NCI-H446 (cell line): ENCODE data around the gene PITPNM2.

ENCODE experiments used
- DNase-seq, 2 experiments: peaks; one replicate each; lab custom pipeline; 2025; lab: John Stamatoyannopoulos, UW

The PITPNM2 gene

DNA sequence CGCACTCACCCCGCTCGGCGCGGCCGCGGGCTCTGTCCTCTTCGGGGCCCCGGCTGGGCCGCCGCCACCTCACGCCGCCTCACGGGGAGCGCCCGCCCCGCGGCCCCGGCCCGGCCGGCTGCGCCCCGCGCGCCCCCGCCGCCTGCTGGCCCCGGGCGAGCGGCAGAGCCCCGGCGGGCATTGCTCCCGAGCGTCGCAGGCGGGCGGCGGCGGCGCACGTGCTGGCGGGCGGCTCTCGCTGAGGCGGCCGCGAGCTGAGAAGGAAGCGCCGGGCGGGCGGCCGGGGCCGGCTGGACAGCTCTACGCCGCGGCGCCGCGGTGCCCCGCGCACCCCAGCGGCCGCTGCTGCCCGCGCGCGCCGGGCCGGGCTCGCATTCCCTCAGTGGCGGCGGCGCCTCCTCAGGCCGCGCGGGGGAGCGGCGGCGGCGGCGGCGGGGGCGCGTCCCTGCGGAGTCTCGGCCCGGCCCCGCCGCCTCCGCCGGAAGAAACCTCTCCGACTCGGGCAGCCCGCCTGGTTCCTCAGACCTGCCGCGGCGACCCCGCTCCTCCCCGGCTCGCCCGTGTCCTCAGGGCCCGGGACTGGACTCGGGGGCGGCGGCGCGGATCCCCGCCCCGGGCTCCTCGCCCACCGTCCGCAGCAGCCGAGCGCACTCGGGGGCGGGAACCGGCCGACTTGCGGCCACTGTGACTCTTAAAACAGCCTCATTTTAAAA lies at the start of gene PITPNM2:
PITPNM2 (minus strand) TSS at position 347 of the 713 bp plus-strand sequence. CDS start 116,500 bp downstream, outside the sequence.
- DNase-seq: peak in 1 of 2 experiments; percentile 49

DNA sequence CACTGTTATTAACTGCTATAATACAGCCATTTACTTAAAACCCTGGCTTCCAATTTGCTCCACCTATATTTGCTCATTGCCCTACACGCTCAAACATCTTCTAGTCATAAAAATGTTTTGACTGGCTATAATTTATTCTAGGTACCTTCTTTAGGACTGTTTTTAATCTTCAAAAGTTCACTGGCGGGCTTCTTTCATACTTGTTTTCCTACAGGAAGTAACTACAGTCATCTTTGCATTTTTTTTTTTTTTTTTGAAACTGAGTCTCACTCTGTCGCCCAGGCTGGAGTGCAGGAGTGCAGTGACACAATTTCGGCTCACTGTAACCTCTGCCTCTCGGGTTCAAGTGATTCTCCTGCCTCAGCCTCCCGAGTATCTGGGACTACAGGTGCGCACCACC lies 49.5 kb upstream of the PITPNM2 start:
- DNase-seq: no peak

DNA sequence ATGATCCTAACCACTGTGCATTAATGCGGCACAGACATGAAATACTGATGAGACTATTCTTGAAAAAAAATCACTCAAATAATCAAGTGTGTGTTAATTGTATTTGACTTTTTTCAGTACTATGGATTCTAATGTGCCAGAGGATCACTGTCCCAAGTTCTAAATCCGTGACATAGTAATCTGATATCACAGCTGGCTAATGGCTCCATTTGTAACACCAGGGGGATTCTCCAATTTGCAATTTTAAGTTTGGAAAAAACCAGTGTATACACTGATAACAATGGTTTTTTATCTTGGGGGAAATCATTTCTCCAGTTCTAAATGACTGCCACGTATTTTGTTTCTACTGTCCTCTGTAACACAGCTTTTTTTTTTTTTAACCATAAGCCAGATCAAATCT lies 49.0 kb upstream of the PITPNM2 start:
- DNase-seq: no peak

DNA sequence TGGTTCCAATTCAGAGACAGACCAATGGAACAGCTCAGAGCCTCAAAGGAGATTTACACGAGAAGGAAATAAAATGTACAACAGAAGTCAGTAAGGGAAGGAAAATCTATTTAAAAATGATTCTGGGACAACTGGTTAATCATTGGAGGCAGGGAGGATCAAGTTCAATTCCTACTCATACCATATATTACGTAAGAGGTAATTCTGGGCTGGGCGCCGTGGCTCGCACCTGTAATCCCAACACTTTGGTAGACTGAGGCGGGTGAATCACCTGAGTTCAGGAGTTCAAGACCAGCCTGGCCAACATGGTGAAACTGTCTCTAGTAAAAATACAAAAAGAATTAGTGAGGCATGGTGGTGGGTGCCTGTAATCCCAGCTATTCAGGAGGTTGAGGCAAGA lies 36.7 kb upstream of the PITPNM2 start:
- DNase-seq: no peak

DNA sequence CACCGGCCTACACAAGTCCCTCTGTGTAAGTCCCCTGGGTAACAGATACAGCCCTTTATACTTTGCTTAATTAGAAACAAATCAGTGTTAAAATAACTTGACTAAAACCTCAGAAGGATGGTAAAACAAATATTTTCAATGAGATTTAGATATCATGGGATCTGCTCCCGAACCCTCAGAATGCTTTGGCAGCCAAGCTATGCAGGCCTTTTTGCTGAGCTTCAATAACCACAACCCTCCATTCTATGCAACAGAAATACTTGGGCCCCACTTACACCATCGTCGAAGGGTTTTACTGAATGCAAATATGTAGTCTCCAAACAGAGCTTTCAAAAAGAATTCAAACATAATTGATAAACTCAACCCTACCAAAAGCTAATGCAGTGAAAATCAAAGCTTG lies 29.3 kb upstream of the PITPNM2 start:
- DNase-seq: no peak

DNA sequence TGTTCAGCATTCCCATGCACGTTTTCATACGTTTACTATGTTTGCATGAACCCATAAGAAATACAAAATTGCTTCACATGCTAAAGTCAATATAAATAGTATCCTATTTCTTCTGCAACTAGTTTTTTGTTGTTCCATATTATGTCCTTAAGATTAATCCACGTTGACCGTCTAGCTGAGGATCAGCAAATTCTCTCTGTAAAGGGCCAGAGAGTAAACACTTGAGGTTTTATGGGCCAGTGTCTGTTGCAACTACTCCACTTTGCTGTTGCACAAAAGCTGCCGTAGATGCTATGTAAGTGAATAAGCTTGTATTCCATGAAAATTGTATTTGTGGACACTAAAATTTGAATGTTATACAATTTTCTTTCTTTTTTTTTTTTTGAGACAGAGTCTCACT lies 21.1 kb upstream of the PITPNM2 start:
- DNase-seq: no peak

DNA sequence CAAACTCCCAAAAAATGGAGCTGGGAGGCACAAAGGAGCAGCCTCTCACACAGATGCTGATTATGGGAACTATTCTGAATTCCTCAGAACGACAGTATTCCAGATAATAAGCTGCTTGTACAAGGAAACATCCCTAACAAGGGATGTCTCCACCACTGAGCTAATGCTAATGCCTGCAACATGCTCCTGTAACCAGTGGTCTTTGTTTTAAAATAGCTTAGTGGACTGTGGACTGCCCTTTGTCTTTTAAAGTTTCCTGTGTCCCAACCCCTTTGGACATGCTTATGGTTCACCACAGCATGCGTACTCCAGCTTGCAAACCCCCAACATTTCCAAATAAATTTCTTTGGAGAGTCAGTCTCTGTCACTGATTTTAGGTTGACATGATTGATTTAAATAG lies 16.4 kb upstream of the PITPNM2 start:
- no peak for DNase-seq

DNA sequence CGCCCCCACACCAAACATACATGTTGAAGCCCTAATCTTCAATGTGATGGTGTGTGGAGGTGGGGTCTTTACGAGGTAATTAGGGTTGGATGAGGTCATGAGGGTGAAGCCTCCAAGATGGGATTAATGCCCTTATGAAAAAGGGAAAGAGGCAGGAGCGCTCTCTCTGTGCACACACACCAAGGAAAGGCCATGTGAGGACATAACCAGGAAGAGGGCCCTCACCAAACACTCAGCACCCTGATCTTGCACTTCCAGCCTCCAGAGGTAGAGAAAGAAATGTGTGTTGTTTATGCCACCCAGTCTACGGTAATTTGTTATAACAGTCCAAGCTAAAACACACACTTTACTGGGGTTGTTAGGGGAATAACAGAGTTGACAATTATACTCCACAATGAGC lies 14.6 kb upstream of the PITPNM2 start:
- DNase-seq: no peak

DNA sequence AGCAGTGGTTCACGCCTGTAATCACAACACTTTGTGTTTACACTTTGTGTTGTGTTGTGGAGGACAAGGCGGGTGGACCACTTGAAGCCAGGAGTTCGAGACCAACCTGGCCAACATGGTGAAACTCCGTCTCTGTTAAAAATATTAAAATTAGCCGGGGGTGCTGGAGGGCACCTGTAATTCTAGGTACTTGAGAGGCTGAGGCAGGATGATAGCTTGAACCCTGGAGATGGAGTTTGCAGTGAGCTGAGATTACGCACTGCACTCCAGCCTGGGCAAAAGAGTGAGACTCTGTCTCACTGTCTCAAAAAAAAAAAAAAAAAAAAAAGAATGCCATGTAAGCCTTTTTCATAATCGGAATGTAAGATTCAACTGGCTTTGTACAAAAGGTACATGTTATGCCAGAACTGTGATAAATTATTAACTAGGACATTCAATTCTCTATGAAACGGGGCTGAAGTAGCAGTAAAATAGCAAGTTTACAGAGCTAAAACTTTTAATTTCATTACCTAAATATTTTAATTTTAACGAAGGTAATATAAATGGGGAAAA lies 13.9 kb upstream of the PITPNM2 start:
- no peak for DNase-seq

DNA sequence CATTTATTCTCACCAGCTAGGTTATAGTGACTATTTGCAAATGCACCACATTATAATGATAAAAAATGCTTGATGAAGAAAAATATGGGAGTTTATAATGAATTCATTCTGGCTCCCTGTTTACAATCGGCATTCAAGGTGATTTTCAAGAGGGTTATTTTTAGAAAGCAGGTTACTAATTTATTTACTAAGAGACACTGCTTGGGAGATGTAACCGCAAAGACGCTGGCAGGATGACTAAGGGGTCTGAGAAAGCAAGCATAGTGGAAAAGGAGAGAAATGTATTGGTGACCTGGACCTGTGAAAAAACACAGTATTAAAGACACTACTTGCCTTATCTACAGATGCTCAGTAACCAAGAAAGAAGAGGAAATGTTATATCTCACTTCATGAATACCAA lies 13.3 kb upstream of the PITPNM2 start:
- DNase-seq: no peak

DNA sequence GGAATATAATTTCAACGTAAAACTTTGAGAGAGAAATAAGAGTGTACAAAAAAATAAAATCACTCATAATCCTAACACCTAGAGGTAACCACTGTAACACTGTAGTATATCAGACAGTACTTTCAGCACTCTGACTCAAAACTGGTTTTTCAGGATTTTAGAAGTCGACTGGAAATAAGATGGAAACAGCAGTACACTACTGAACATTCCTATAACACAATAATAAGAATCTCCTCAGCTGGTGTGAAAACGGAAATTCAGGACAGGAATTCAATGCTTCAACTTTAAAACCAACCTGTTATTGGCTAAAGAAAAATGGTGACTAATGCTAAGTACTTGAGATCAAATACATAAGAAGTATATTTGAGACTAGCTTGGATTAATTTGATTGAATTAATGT lies 12.3 kb upstream of the PITPNM2 start:
- no peak for DNase-seq

DNA sequence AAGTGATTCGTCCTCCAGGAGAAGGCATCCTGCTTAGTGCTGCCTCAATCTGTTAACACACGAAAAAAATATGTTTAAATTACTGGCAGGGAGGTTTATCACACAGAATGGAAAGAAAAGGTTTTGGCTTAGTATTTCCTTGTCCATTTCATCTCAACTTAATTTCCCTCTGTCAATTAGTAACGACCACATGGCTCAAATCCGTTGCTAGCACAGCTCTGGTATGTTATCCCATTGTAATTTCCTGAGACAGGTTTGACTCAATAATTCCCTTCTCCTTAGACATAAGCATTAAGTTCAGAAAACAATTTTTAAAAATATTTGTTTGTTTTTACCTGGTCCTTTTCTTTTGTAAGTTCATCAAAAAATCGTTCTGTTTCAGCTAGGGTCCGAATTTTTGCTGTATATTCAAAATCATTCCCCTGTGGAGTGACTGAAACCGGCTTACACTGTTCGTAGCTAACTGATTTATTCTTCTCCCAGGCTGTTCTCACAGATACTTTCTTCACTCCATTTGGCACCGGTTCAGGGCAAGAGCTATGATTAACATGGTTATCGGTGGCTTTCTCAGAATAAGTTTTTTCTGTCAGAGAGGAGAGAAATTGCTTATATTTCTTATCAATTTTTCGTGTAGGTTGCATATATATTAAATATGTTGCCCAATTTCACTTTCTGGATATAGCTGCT lies 10.1 kb upstream of the PITPNM2 start:
- DNase-seq: no peak

DNA sequence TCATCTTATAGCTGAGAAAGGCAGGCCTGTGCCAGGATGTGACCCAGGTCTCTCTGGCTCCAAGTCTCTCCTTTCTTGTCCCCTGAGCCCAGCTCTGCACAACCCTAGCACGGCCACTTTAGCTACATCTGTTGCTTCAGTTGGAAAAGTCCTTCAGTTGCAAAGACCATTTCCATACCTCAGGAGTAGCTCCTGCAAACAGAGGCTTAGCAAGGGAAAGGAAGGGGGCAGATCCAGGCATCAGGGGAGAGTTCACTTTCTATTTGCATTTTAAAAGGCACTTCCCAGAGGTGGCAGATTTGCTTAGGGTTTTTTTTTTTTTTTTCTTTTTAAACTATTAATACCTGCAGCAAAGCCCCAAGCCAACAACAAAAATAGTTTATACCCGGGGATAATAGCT lies 3.0 kb upstream of the PITPNM2 start:
- no peak for DNase-seq

DNA sequence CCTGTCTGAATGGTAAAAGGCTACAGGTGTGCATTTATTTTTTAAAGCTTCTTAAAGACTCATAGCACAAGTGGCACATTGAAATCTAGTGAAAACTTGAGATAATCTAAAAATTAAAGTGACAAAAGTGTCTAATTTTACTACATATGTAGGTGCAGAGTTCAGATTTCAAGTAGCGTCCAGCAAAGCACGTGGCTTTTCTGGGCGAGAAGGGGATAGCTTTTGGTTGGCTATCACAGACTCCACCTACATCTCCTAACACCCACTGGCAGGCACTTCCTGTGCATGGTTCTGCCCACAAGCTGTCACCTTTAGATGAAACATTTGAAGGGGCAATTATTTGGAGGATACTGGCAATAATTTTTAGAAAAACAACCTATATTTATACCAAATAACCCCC lies 1.9 kb upstream of the PITPNM2 start:
- no peak for DNase-seq

DNA sequence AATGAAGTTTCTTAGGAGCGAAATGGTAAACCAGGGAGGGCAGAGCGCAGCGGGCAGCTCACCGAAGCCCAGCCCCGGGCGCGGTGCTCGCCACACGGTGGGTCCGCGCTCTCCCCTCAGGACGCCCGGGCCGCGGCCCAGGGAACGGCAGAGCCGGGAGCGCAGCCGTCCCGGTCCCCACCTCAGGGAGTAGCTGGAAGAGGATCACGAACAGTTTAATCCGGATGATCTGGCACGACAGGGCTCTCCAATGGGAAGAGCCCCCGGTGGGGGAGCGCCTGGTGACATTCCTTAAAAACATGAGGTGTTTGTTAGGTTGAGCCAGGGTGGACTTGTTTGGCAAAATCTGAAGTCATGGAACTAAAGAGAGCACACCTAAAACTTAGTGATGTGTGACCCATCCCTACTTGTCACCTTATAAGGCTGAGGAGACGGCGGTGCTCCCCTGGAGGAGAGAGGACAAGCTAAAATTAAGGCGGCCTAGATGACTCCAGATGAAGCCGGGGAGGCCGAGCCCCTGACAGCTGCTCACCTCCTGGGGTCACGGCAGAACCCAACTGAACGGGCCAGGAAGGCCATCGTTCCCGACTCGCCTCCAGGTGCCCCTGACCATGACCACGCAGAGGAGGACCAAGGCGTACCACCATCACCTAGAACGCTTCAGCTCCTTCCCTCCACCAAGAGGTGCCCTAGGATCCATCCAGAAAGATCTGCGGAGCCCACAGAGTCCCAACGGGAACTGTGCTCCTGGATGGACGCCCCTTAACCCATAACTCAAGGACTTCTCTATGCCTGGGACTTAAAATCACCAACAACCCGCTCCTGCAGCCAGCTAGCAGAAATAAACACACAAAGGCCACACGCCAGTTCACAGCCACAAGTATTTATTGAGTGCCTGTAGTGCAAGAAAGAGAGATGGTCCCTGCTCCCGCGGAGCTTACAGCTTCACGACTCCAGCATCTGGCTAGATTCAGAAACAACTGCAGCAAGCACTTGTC lies 866 bp upstream of the PITPNM2 start:
- no peak for DNase-seq

DNA sequence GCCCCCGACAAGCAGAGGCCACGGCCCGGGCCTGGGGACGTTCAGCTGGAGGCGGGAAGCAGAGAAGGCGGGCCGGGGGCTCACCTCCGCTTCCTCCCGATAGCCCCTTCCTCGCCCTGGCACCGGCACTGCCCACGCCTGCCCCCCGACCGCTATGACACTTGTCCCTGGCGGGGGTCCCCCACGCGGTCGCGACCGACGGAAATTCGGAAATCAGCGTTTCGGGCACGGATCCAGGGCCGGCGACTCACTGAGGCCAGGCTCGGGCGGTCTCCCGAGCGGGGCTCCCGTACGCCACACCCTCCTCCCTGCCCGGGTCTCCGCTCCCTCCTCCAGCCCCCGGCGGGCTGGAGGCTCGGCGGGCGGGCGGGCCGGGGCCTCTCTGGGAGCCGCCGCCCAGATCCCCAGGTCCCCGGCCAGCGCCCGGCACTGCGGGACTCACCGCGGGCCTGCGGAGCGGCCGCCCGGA lies 581 bp downstream of the PITPNM2 start:
- DNase-seq: no peak

DNA sequence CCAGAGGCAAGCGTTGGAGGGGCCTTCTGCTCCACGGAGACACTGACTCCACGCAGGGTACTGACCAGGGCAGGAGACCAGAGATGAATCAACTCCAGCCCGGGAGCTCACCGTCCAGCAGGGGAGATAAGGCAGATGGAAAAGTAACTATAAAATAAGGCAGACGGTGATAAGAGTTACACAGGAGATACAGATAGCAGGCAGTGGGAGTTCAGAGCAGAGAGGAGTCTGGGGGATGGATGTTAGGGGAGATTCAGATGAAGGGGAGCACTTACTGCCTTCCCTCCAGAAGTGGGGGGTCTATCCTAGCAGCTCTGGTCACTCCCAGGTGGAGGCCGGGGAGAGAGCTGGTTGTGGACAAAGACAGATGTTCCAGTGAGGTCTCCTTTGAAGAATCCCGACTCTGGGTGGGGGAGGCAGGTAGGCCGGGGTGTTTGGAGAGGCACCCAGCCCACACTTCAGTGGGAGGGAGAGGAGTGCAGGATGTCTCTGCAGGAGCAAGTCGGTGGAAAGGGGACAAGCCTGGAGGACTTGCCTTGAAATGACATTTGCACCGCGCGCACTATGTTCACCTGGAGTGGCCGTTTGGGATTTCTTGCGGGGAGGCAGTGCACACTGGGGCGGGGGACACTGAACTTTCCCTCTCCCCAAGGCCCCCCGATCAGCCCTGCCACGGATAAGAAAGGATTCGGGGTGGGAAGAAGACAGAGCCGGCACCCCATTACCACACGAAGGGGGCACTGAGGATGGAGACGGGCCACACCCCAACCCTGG lies 1.2 kb downstream of the PITPNM2 start:
- DNase-seq: no peak

DNA sequence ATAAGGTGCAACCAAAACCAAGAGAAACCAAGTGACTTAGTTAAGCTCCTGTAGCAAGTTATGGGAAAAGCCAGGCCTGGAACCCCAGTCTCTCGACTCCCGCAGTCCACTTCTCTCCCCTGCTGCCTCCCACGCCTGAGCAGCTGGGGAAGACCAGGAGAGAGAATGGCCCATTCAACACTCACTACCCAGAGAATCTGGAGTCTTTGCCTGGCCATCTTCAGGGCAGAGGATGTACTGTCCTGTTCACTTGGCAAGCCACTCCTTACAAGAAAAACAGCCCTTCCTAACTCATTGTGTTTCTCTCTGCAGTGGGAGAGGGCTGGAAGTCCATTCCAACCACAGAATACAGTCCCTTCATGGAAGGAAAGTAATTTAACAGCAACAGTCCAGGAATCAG lies 1.8 kb downstream of the PITPNM2 start:
- DNase-seq: no peak

DNA sequence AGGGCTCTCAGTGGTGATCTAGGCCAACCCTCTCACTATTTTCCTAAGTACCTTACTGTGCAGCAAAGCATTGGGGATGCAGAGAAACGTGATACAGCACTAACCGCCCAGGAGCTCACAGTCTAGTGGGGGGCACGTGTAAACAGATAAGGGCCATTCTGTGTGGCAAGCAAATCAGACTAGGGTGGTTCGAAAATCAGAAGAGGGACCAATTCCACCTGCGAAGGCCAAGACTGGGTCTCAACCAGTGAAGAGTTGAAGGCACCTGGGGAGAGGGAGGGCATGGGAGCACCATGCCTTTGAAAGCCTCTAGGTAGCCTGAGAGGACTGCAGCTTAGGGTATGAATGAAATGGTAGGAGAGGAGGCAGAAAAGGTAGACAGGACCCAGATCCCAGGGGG lies 2.2 kb downstream of the PITPNM2 start:
- DNase-seq: no peak

DNA sequence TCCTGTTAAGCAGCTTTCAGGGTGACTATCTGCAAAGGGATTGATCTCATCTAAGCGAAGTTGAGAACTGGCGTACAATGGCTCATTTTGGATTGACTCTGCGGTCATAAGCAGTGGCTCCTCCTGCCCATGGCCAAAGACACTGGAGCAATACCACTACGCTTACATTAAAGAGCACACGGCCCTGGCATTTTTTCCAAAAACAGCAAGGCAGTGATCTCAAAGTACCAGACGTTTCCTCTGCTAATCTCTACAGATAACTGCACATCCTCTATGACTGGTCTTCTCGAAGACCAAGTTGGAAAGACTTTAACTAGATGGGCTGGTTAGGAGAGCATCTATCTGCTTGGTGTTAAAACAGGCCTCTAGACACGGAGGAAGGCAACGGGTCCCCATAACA lies 2.7 kb downstream of the PITPNM2 start:
- no peak for DNase-seq

DNA sequence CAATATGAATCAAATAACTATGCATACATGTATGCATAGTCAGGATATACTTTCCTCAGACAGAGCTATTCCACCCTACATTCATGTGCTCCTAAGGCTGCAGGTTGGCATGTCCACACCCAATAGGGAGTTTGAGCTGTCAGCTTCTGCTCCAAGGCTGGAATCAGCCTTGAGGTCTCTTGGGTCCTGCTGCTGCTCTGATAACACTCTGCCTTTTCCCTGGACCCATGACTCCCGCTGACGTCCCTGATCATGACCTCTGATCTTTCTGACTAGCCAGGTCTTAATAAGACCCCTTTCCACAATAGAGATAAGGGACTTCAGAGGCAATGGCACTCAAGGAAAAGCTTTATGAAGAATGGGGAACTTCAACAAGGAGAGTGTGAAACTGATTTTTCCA lies 5.7 kb downstream of the PITPNM2 start:
- DNase-seq: no peak
